Naive thymus-derived CD4-positive, alpha-beta T cell (primary cell): Measurements from ENCODE around the gene SRMS. TPM values are rescaled to one million over a fixed set of nuclear protein-coding genes. Genes with fewer than 3 reads are reported as not detected.

Experiments used
- ATAC-seq: fragments of 150-1000 bp; cut with Tn5 transposase; 2 replicates; pipeline ENCODE4 v1.10.0; 2021; ENCODE audit warnings: mild to moderate bottlenecking, moderate library complexity
- CTCF ChIA-PET: fragments of 350-600 bp; sonication (Branson Sonifier 250); formaldehyde crosslinking; loops from one replicate; lab custom pipeline; 2021; ENCODE audit warnings: antibody characterized with exemption; lab: Charles Lee
- POLR2A ChIA-PET: fragments of 350-600 bp; sonication (Branson Sonifier 250); formaldehyde crosslinking; loops from one replicate; lab custom pipeline; 2021; ENCODE audit warnings: antibody characterized with exemption, inconsistent platforms; lab: Charles Lee
- DNase-seq, 9 donors: peaks; one replicate each; pipeline versions ENCODE4 v3.0.0 to v3.0.0-alpha.2; 2020 to 2022; ENCODE audit warnings: mixed read lengths in 1 of 9
- H3K27ac ChIP-seq: one replicate; pipeline ENCODE4 v1.7.0; 2013; ENCODE audit warnings: mild to moderate bottlenecking, low read depth, low read length, moderate library complexity
- H3K27me3 ChIP-seq, 2 donors: one replicate each; pipeline ENCODE4 v1.7.0; 2013; ENCODE audit warnings: low read length in 2 of 2, mild to moderate bottlenecking in 2 of 2, moderate library complexity in 2 of 2; ENCODE audit not compliant: control insufficient read depth in 2 of 2, insufficient read depth in 2 of 2
- H3K36me3 ChIP-seq, 3 experiments: 1 replicate in 2 of 3; 2 replicates in 1 of 3; pipeline ENCODE4 v1.7.0; 2013; ENCODE audit warnings: low read length in 3 of 3, mild to moderate bottlenecking in 3 of 3, moderate library complexity in 1 of 3; ENCODE audit not compliant: insufficient read depth in 3 of 3, control insufficient read depth in 2 of 3
- H3K4me1 ChIP-seq, 2 donors: one replicate each; pipeline ENCODE4 v1.7.0; 2013; ENCODE audit warnings: low read length in 2 of 2, mild to moderate bottlenecking in 2 of 2, moderate library complexity in 1 of 2; ENCODE audit not compliant: control insufficient read depth in 2 of 2, insufficient read depth in 2 of 2
- H3K4me3 ChIP-seq: 2 replicates; pipeline ENCODE4 v1.7.0; 2013; ENCODE audit warnings: mild to moderate bottlenecking, low read length
- H3K9me3 ChIP-seq, 3 experiments: 1 replicate in 2 of 3; 2 replicates in 1 of 3; pipeline ENCODE4 v1.7.0; 2013; ENCODE audit warnings: low read length in 3 of 3; ENCODE audit not compliant: control insufficient read depth in 2 of 3
- H3K27ac Mint-ChIP-seq, 9 donors: one replicate each; pipeline ENCODE4 v1.8.0; 2020 to 2022; ENCODE audit warnings: mixed read lengths in 9 of 9, mild to moderate bottlenecking in 8 of 9, moderate library complexity in 5 of 9, inconsistent platforms in 2 of 9
- H3K27me3 Mint-ChIP-seq, 5 donors: one replicate each; pipeline ENCODE4 v1.8.0; 2021 to 2022; ENCODE audit warnings: mixed read lengths in 5 of 5, mild to moderate bottlenecking in 1 of 5
- H3K36me3 Mint-ChIP-seq, 5 donors: one replicate each; pipeline ENCODE4 v1.8.0; 2020 to 2022; ENCODE audit warnings: mixed read lengths in 5 of 5, mild to moderate bottlenecking in 3 of 5, inconsistent platforms in 1 of 5
- H3K4me1 Mint-ChIP-seq, 7 donors: one replicate each; pipeline ENCODE4 v1.8.0; 2020 to 2022; ENCODE audit warnings: mixed read lengths in 7 of 7, mild to moderate bottlenecking in 3 of 7, inconsistent platforms in 1 of 7
- H3K4me3 Mint-ChIP-seq, 10 donors: one replicate each; pipeline ENCODE4 v1.8.0; 2020 to 2022; ENCODE audit warnings: mild to moderate bottlenecking in 10 of 10, mixed read lengths in 10 of 10, moderate library complexity in 6 of 10, inconsistent platforms in 2 of 10
- H3K9me3 Mint-ChIP-seq, 11 donors: one replicate each; pipeline ENCODE4 v1.8.0; 2020 to 2022; ENCODE audit warnings: mixed read lengths in 11 of 11, mild to moderate bottlenecking in 4 of 11, inconsistent platforms in 1 of 11, moderate library complexity in 1 of 11
- intact Hi-C, 2 donors: fragments of 100-400 bp; cut with micrococcal nuclease; formaldehyde crosslinking; loops; one replicate each; pipeline ENCODE4 v1.15.1; 2023
- polyA plus RNA-seq, 2 donors: library from polyadenylated mRNA; unstranded; fragments of 300-500 nt; fragmentation: Illumina TruSeq; gene quantifications; one replicate each; pipeline ENCODE4 v1.2.3, GENCODE V29; 2021
- total RNA-seq, 6 experiments: library from RNA in 5 of 6; stranded (reverse) in 5 of 6; gene quantifications; 1 replicate in 5 of 6; 2 replicates in 1 of 6; pipeline ENCODE4 v1.2.3 and lab custom pipeline; 2021 to 2026

Gene SRMS
- total and polyA plus RNA-seq, 7 experiments from 2014 or later = 0.24 TPM; not detected in 6

GRCh38 chr20:63504642-63505041, 42.9 kb downstream of the SRMS start:
- no peaks in the 10 kb centered on the region for H3K36me3 ChIP-seq
- H3K4me1 ChIP-seq = no peaks in the 10 kb centered on the region
- ChIA-PET POLR2A (interaction anchor here (1.7 kb wide), 1 partner anchor 17 kb away, joined by 4 read pairs; the partner anchor contains the start of gene PPDPF), CTCF (no interaction called here)
- H3K4me3 ChIP-seq = no peak overlapping the region
- H3K9me3 Mint-ChIP-seq = peaks cover 0 to 30% (median 8%) of the 10 kb centered on the region in 11 donors
- H3K27ac Mint-ChIP-seq = no peak overlapping the region
- H3K9me3 ChIP-seq = peaks cover 0 to 19% (median 0%) of the 10 kb centered on the region in 3 experiments
- DNase-seq (no peak), ATAC-seq (no peak)
- peaks cover 23 to 32% (median 29%) of the 10 kb centered on the region in 5 donors for H3K27me3 Mint-ChIP-seq
- H3K27me3 ChIP-seq = no peaks in the 10 kb centered on the region
- H3K36me3 Mint-ChIP-seq = peaks cover 0 to 9% (median 5%) of the 10 kb centered on the region in 5 donors
- intact Hi-C loops = no loop called here
- H3K4me1 Mint-ChIP-seq = peaks cover 0 to 10% (median 0%) of the 10 kb centered on the region in 7 donors
- no peak overlapping the region for H3K4me3 Mint-ChIP-seq
- no peak overlapping the region for H3K27ac ChIP-seq

GRCh38 chr20:63503524-63503923, 44.0 kb downstream of the SRMS start:
- peaks cover 0 to 8% (median 0%) of the 10 kb centered on the region in 7 donors for H3K4me1 Mint-ChIP-seq
- H3K27me3 ChIP-seq = no peaks in the 10 kb centered on the region
- no peak overlapping the region for H3K27ac ChIP-seq
- intact Hi-C loops = no loop called here
- peaks cover 0 to 19% (median 0%) of the 10 kb centered on the region in 3 experiments for H3K9me3 ChIP-seq
- H3K4me1 ChIP-seq = no peaks in the 10 kb centered on the region
- no peak for ATAC-seq
- CTCF ChIA-PET = interaction anchor here (0.8 kb wide), 1 partner anchor 10 kb away, joined by 6 read pairs; no protein-coding TSS in a partner anchor
- H3K36me3 ChIP-seq = no peaks in the 10 kb centered on the region
- no peak for DNase-seq
- H3K4me3 Mint-ChIP-seq = no peak overlapping the region
- H3K36me3 Mint-ChIP-seq = peaks cover 0 to 9% (median 5%) of the 10 kb centered on the region in 5 donors
- peaks cover 17 to 26% (median 21%) of the 10 kb centered on the region in 5 donors for H3K27me3 Mint-ChIP-seq
- peaks cover 0 to 30% (median 8%) of the 10 kb centered on the region in 11 donors for H3K9me3 Mint-ChIP-seq
- POLR2A ChIA-PET = no interaction called here
- no peak overlapping the region for H3K4me3 ChIP-seq
- no peak overlapping the region for H3K27ac Mint-ChIP-seq

GRCh38 chr20:63502671-63503172, 44.8 kb downstream of the SRMS start:
- peaks cover 0 to 19% (median 0%) of the 10 kb centered on the region in 3 experiments for H3K9me3 ChIP-seq
- ChIA-PET POLR2A (interaction anchor here (0.6 kb wide), 1 partner anchor 199 kb away, joined by 4 read pairs; no protein-coding TSS in a partner anchor), CTCF (interaction anchor here (0.8 kb wide), 1 partner anchor 9 kb away, joined by 6 read pairs; no protein-coding TSS in a partner anchor)
- Mint-ChIP-seq H3K9me3 (peaks cover 0 to 25% (median 8%) of the 10 kb centered on the region in 11 donors), H3K4me3 (no peak overlapping the region), H3K27me3 (peaks cover 11 to 31% (median 13%) of the 10 kb centered on the region in 5 donors), H3K36me3 (peaks cover 0 to 9% (median 5%) of the 10 kb centered on the region in 5 donors), H3K4me1 (peaks cover 0 to 4% (median 0%) of the 10 kb centered on the region in 7 donors), H3K27ac (no peak overlapping the region)
- H3K36me3 ChIP-seq = no peaks in the 10 kb centered on the region
- H3K27ac ChIP-seq = no peak overlapping the region
- ATAC-seq = no peak
- no peaks in the 10 kb centered on the region for H3K27me3 ChIP-seq
- intact Hi-C loops = no loop called here
- DNase-seq = no peak
- no peaks in the 10 kb centered on the region for H3K4me1 ChIP-seq
- H3K4me3 ChIP-seq = no peak overlapping the region

- CTCF ChIA-PET = no interaction called here
- Histone ChIP-seq H3K27me3 (no peaks in the 10 kb centered on the region), H3K4me3 (no peak overlapping the region), H3K4me1 (no peaks in the 10 kb centered on the region), H3K36me3 (no peaks in the 10 kb centered on the region), H3K27ac (no peak overlapping the region), H3K9me3 (peaks cover 0 to 19% (median 0%) of the 10 kb centered on the region in 3 experiments)
- peaks cover 0 to 9% (median 5%) of the 10 kb centered on the region in 5 donors for H3K36me3 Mint-ChIP-seq
- ATAC-seq (no peak), DNase-seq (no peak)
- peaks cover 0 to 24% (median 8%) of the 10 kb centered on the region in 11 donors for H3K9me3 Mint-ChIP-seq
- H3K27me3 Mint-ChIP-seq = peaks cover 11 to 38% (median 12%) of the 10 kb centered on the region in 5 donors
- peaks cover 0 to 4% (median 0%) of the 10 kb centered on the region in 7 donors for H3K4me1 Mint-ChIP-seq
- POLR2A ChIA-PET = no interaction called here
- intact Hi-C loops = no loop called here
- no peak overlapping the region for H3K4me3 Mint-ChIP-seq
- no peak overlapping the region for H3K27ac Mint-ChIP-seq
Measured at GRCh38 chr20:63501818-63502670, 45.5 kb downstream of the SRMS start.

GRCh38 chr20:63500902-63501817, 46.4 kb downstream of the SRMS start:
- H3K4me1 Mint-ChIP-seq = peaks cover 0 to 4% (median 0%) of the 10 kb centered on the region in 7 donors
- peak overlapping the region in 8 of 10 donors; percentile 23 to 76 (median 56) for H3K4me3 Mint-ChIP-seq
- H3K27ac Mint-ChIP-seq = no peak overlapping the region
- intact Hi-C loops = no loop called here
- peaks cover 6 to 43% (median 10%) of the 10 kb centered on the region in 5 donors for H3K27me3 Mint-ChIP-seq
- ATAC-seq (no peak), DNase-seq (no peak)
- H3K27ac ChIP-seq = no peak overlapping the region
- ChIA-PET POLR2A (no interaction called here), CTCF (no interaction called here)
- no peaks in the 10 kb centered on the region for H3K36me3 ChIP-seq
- H3K4me3 ChIP-seq = no peak overlapping the region
- H3K9me3 Mint-ChIP-seq = peaks cover 0 to 23% (median 8%) of the 10 kb centered on the region in 11 donors
- H3K27me3 ChIP-seq = no peaks in the 10 kb centered on the region
- peaks cover 0 to 2% of the 10 kb centered on the region in 2 donors for H3K4me1 ChIP-seq
- H3K36me3 Mint-ChIP-seq = peaks cover 0 to 9% (median 5%) of the 10 kb centered on the region in 5 donors
- peaks cover 0 to 19% (median 0%) of the 10 kb centered on the region in 3 experiments for H3K9me3 ChIP-seq
